Pancreas (tissue), 10 donors: ENCODE data around the gene FAM234A. TPM values are rescaled to one million over a fixed set of nuclear protein-coding genes. Genes with fewer than 3 reads are reported as not detected.

Source experiments
- ATAC-seq, 4 donors: fragments of 200-7000 bp; cut with Tn5 transposase; one replicate each; pipeline versions ENCODE4 v1.8.0 to v1.9.1; 2020; ENCODE audit warnings: mild to moderate bottlenecking in 4 of 4, moderate library complexity in 4 of 4
- DNase-seq, 6 donors: peaks; one replicate each; pipeline ENCODE4 v3.0.0-alpha.2; 2020
- FAIRE-seq: peaks from 2 replicates; lab custom pipeline; 2012; peaks lifted over from hg19 to GRCh38; lab: Jason Lieb, UNC
- H3K27ac ChIP-seq, 4 donors: fragments of 200-600 bp; sonication (generic); 1 replicate in 3 of 4; 2 replicates in 1 of 4; pipeline versions ENCODE4 v1.5.0 to v1.8.0; 2020
- H3K27me3 ChIP-seq, 4 donors: fragments of 200-600 bp; one replicate each; pipeline ENCODE4 v1.8.0; 2021
- H3K36me3 ChIP-seq, 3 donors: fragments of 200-600 bp; sonication (generic) in 1 of 3; one replicate each; pipeline versions ENCODE4 v1.5.0 to v1.8.0; 2020 to 2021
- H3K4me1 ChIP-seq, 3 donors: fragments of 200-600 bp; one replicate each; pipeline ENCODE4 v1.8.0; 2021
- H3K4me3 ChIP-seq, 4 donors: fragments of 200-600 bp; sonication (generic) in 2 of 4; one replicate each; pipeline versions ENCODE4 v1.5.0 to v1.8.0; 2020 to 2021
- H3K9me3 ChIP-seq, 4 donors: fragments of 200-600 bp; one replicate each; pipeline ENCODE4 v1.8.0; 2021
- CTCF ChIP-seq, 4 donors: fragments of 200-600 bp; sonication (generic) in 3 of 4; IDR thresholded peaks; one replicate each; pipeline versions ENCODE4 v1.5.0 to v1.8.0; 2021; ENCODE audit warnings: antibody characterized with exemption in 4 of 4
- WGBS, 2 donors: extraction: QIAGEN DNeasy Blood & Tissue Kit; methylation state at CpG; one replicate each; pipeline ENCODE4 v1.1.7; 2013; 5-methylcytosine and 5-hydroxymethylcytosine counted together
- intact Hi-C, 3 donors: fragments of 100-400 bp; cut with DNase I; formaldehyde crosslinking; loops; one replicate each; pipeline versions ENCODE4 v1.11.1 to v1.14.2; 2022
- polyA plus RNA-seq, 2 donors: library from polyadenylated mRNA; stranded (reverse); fragments of 200-250 nt; gene quantifications; one replicate each; pipeline ENCODE4 v1.2.3, GENCODE V29; 2013
- total RNA-seq, 6 donors: library from RNA; stranded (reverse); fragmentation: NEBNext Ultra II Directional in 4 of 6; extraction: Animal tissue kit (Norgen Biotek cat#: 25700) in 4 of 6; gene quantifications; one replicate each; pipeline versions ENCODE4 v1.2.1 to v1.2.4, GENCODE V29; 2021 to 2023
- donor health status: healthy with polysubstance abuse.
- donor health status: DM: no; HTN: no; CAD: no; lungs with moderate emphysema.
- donor health status: DM: no; HTN: no; CAD: no.
- donor health status: control.
- donor health status: control.
- donor health status: Bipolar disorder and iron deficiency.
- donor health status: DM: yes; HTN: yes; CAD: no.
- donor health status: DM: no; HTN: no; CAD: no.
- donor health status: DM: no; HTN: no; CAD: no.
- donor health status: DM: yes; HTN: yes; CAD: no.

Gene FAM234A
- total and polyA plus RNA-seq, 8 donors = 34.2 to 51.2 (median 40.4) TPM

- H3K27ac ChIP-seq = peak overlapping the region; percentile 77 to 88 (median 82)
- H3K27me3 ChIP-seq = no peaks in the 10 kb centered on the region
- H3K4me1 ChIP-seq = peaks cover 0 to 12% (median 5%) of the 10 kb centered on the region in 3 donors
- H3K9me3 ChIP-seq = no peaks in the 10 kb centered on the region
- WGBS, 2 donors = 16% methylated on average over 37 to 40 of the region's 40 CpGs
- DNase-seq (peak; percentile 77 to 93 (median 86)), ATAC-seq (peak; percentile 75 to 85 (median 84)), FAIRE-seq (no peak)
- peak overlapping the region in 2 of 4 donors; percentile 22 to 31 for H3K4me3 ChIP-seq
- no peak for TF ChIP-seq CTCF (IDR thresholded peaks at IDR 0.05)
- intact Hi-C loops = no loop called here
- H3K36me3 ChIP-seq = peaks cover 0 to 17% (median 4%) of the 10 kb centered on the region in 3 donors
These were observed 33.8 kb downstream of the FAM234A start for GRCh38 chr16:268141-269053.

- H3K36me3 ChIP-seq = peaks cover 0 to 9% (median 0%) of the 10 kb centered on the region in 3 donors
- ATAC-seq (peak; percentile 10 to 49 (median 26)), DNase-seq (peak in 3 of 6 donors; percentile 53 to 83 (median 67)), FAIRE-seq (no peak)
- no peaks in the 10 kb centered on the region for H3K27me3 ChIP-seq
- TF ChIP-seq CTCF (IDR thresholded peaks at IDR 0.05) = no peak
- peak overlapping the region in 2 of 4 donors; percentile 22 to 31 for H3K4me3 ChIP-seq
- 38 to 54% methylated on average over 24 of the region's 24 CpGs for WGBS, 2 donors
- intact Hi-C loops = no loop called here
- H3K4me1 ChIP-seq = peaks cover 0 to 12% (median 5%) of the 10 kb centered on the region in 3 donors
- H3K27ac ChIP-seq = peak overlapping the region; percentile 77 to 88 (median 82)
- no peaks in the 10 kb centered on the region for H3K9me3 ChIP-seq
These were observed 34.6 kb downstream of the FAM234A start for GRCh38 chr16:269061-269796.

GRCh38 chr16:270381-271255 is 36.0 kb downstream of the FAM234A start:
- no peak overlapping the region for H3K4me3 ChIP-seq
- TF ChIP-seq CTCF (IDR thresholded peaks at IDR 0.05) = no peak
- peak overlapping the region in 1 of 4 donors; percentile 15 for H3K27ac ChIP-seq
- H3K4me1 ChIP-seq = peaks cover 0 to 17% (median 13%) of the 10 kb centered on the region in 3 donors
- no peak for ATAC-seq
- no peak for FAIRE-seq
- no peaks in the 10 kb centered on the region for H3K27me3 ChIP-seq
- intact Hi-C loops = no loop called here
- no peaks in the 10 kb centered on the region for H3K9me3 ChIP-seq
- H3K36me3 ChIP-seq = no peaks in the 10 kb centered on the region
- DNase-seq = peak in 4 of 6 donors; percentile 16 to 77 (median 50)
- WGBS, 2 donors = 71 to 80% methylated on average over 29 to 34 of the region's 34 CpGs

GRCh38 chr16:272633-273546 is 38.3 kb downstream of the FAM234A start:
- DNase-seq (peak in 3 of 6 donors; percentile 11 to 41 (median 22)), FAIRE-seq (no peak), ATAC-seq (no peak)
- Histone ChIP-seq H3K4me3 (no peak overlapping the region), H3K9me3 (no peaks in the 10 kb centered on the region), H3K27ac (no peak overlapping the region), H3K4me1 (peaks cover 0 to 17% (median 13%) of the 10 kb centered on the region in 3 donors), H3K27me3 (no peaks in the 10 kb centered on the region), H3K36me3 (no peaks in the 10 kb centered on the region)
- 67 to 73% methylated on average over 35 to 36 of the region's 36 CpGs for WGBS, 2 donors
- intact Hi-C loops = no loop called here
- TF ChIP-seq CTCF (IDR thresholded peaks at IDR 0.05) = no peak
